Activated CD8-positive, alpha-beta memory T cell treated with anti-CD3 and anti-CD28 coated beads, Interleukin-2, amount 50 U/mL, for 48 hours (primary cell): ENCODE data around the gene CACTIN.

Experiments
- DNase-seq: peaks from one replicate; pipeline ENCODE4 v3.0.0-alpha.2; 2020

Gene CACTIN

GRCh38 chr19:3622224-3622623, 4.4 kb downstream of the CACTIN start:
- no peak for DNase-seq

GRCh38 chr19:3621689-3622088, 4.9 kb downstream of the CACTIN start:
- no peak for DNase-seq

GRCh38 chr19:3620817-3621547, 5.6 kb downstream of the CACTIN start:
- DNase-seq = no peak

- DNase-seq = no peak
Measured at GRCh38 chr19:3620145-3620816, 6.3 kb downstream of the CACTIN start.

- no peak for DNase-seq
Measured at GRCh38 chr19:3619631-3620012, 7.0 kb downstream of the CACTIN start.

- no peak for DNase-seq
Measured at GRCh38 chr19:3618811-3619630, 7.6 kb downstream of the CACTIN start.

GRCh38 chr19:3618144-3618810, 8.3 kb downstream of the CACTIN start:
- DNase-seq = peak; percentile 88

- no peak for DNase-seq
Measured at GRCh38 chr19:3617463-3617862, 9.1 kb downstream of the CACTIN start.

GRCh38 chr19:3615524-3616135, 11.0 kb downstream of the CACTIN start:
- DNase-seq = no peak

GRCh38 chr19:3614858-3615505, 11.6 kb downstream of the CACTIN start:
- no peak for DNase-seq

GRCh38 chr19:3613818-3614661, 12.6 kb downstream of the CACTIN start:
- no peak for DNase-seq

- DNase-seq = no peak
Measured at GRCh38 chr19:3612901-3613741, 13.5 kb downstream of the CACTIN start.

GRCh38 chr19:3612330-3612729, 14.3 kb downstream of the CACTIN start:
- no peak for DNase-seq

GRCh38 chr19:3611841-3612240, 14.7 kb downstream of the CACTIN start:
- DNase-seq = no peak

- DNase-seq = no peak
Measured at GRCh38 chr19:3610745-3611717, 15.6 kb downstream of the CACTIN start.

GRCh38 chr19:3609779-3610719, 16.5 kb downstream of the CACTIN start:
- DNase-seq = no peak

- DNase-seq = no peak
Measured at GRCh38 chr19:3608750-3609322, 17.8 kb downstream of the CACTIN start.
